Ishikawa (cell line): ENCODE data around the gene TIMM29.

ENCODE experiments used
- CEBPB ChIP-seq: IDR thresholded peaks from 2 replicates; pipeline ENCODE4 v1.6.1; 2012
- CREB1 ChIP-seq: IDR thresholded peaks from 2 replicates; pipeline ENCODE4 v1.6.1; 2012; ENCODE audit warnings: low read depth
- EGR1 ChIP-seq: IDR thresholded peaks from 2 replicates; pipeline ENCODE4 v1.6.1; 2012
- EP300 ChIP-seq: IDR thresholded peaks from 2 replicates; pipeline ENCODE4 v1.6.1; 2012; ENCODE audit warnings: borderline replicate concordance
- FOXM1 ChIP-seq: IDR thresholded peaks from 2 replicates; pipeline ENCODE4 v1.6.1; 2012; ENCODE audit warnings: low read depth, borderline replicate concordance
- MAX ChIP-seq: IDR thresholded peaks from 2 replicates; pipeline ENCODE4 v1.6.1; 2012
- NFIC ChIP-seq: IDR thresholded peaks from 2 replicates; pipeline ENCODE4 v1.6.1; 2012
- RAD21 ChIP-seq: IDR thresholded peaks from 2 replicates; pipeline ENCODE4 v1.6.1; 2012; ENCODE audit warnings: low read depth
- REST ChIP-seq: IDR thresholded peaks from 2 replicates; pipeline ENCODE4 v1.6.1; 2012; ENCODE audit warnings: low read depth, mild to moderate bottlenecking
- TAF1 ChIP-seq: IDR thresholded peaks from 2 replicates; pipeline ENCODE4 v1.6.1; 2012; ENCODE audit warnings: low read depth, mild to moderate bottlenecking
- TCF12 ChIP-seq: IDR thresholded peaks from 2 replicates; pipeline ENCODE4 v1.6.1; 2012; ENCODE audit warnings: low read depth
- TEAD4 ChIP-seq: IDR thresholded peaks from 2 replicates; pipeline ENCODE4 v1.6.1; 2012
- USF1 ChIP-seq: IDR thresholded peaks from 2 replicates; pipeline ENCODE4 v1.6.1; 2012
- YY1 ChIP-seq: IDR thresholded peaks from 2 replicates; pipeline ENCODE4 v1.6.1; 2012; ENCODE audit warnings: low read depth
- ZBTB7A ChIP-seq: IDR thresholded peaks from 2 replicates; pipeline ENCODE4 v1.6.1; 2012; ENCODE audit warnings: low read depth

Gene TIMM29

GRCh38 chr19:10907925-10908324, 20.7 kb upstream of the TIMM29 start:
- TF ChIP-seq EGR1 (no peak), EP300 (no peak)

GRCh38 chr19:10908380-10908960, 20.1 kb upstream of the TIMM29 start:
- TF ChIP-seq TEAD4, result no peak
- no peak for TF ChIP-seq USF1
- no peak for TF ChIP-seq FOXM1
- TF ChIP-seq EGR1, result no peak
- TF ChIP-seq NFIC, result no peak
- no peak for TF ChIP-seq CEBPB

DNA sequence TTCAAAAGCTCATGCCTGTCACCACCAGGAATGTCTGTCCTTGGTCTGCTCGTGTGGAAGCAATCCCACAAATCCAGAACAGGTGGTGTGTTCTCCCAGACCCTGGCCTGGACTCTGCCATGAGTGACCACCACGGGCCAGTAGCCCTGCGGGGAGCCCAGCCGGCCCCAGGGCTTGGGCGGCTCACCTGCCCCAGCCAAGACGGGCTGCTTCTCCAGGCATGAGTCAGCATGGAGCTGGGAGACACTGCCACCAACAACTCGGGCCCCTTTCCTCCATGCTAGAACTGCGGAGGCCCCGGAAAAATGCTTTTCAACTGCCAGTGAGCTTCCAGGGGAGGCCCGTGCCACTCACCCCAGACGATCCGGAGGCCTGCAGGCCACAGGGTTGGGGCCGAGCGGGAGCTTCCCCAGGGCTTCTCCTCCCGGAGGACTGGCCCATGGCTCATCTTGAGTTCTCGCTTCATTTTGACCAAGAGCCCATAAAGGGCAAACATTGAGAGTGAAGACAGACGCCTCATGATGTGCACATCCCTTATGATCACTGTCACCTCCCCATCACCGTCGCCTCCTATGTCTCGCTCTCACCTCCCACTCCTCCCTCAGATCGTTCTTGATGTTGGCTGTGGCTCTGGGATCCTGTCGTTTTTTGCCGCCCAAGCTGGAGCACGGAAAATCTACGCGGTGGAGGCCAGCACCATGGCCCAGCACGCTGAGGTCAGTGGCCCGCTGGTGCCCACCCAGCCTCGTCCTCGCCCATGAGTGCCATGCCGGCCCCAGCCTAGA, 16.8 kb upstream of the TIMM29 start:
- TF ChIP-seq TEAD4 (no peak), CEBPB (no peak), USF1 (no peak), MAX (no peak), EGR1 (no peak), REST (no peak), EP300 (no peak), RAD21 (no peak), YY1 (no peak), TCF12 (no peak), ZBTB7A (no peak), CREB1 (no peak), NFIC (no peak), FOXM1 (no peak), TAF1 (no peak)

DNA sequence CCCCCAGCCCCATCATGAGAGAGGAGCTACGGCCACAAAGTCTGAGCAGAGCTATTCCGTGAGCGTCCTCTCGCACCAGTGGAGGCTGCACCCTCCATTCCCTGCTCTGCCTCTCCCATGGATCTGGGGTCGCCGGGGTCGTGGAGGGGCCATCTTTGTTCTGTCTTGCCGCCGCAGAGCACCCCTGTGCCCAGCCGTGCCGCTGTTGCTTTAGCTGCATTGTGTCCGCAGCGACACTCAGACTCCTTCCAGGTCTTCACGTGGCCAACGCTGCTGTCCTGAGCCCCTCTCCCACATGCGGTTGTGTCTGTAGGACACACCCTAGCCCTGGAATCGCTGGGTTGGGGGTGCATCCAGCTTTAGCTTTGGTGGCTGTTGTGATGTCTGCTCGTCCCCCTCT, 16.0 kb upstream of the TIMM29 start:
- no peak for TF ChIP-seq TCF12
- TF ChIP-seq USF1, result no peak
- TF ChIP-seq REST, result no peak
- no peak for TF ChIP-seq EP300
- TF ChIP-seq NFIC, result no peak
- no peak for TF ChIP-seq CREB1
- TF ChIP-seq RAD21, result no peak
- no peak for TF ChIP-seq FOXM1
- TF ChIP-seq EGR1, result no peak

- TF ChIP-seq FOXM1 (no peak), EGR1 (no peak)
Observed at GRCh38 chr19:10913716-10914340, 14.8 kb upstream of the TIMM29 start.
